Stimulated activated CD8-positive, alpha-beta memory T cell treated with anti-CD3 and anti-CD28 coated beads, Interleukin-4, amount 100 ng/mL, for 24 hours (primary cell): ENCODE measurements around the gene SCN10A.

Experiments used
- DNase-seq: peaks from one replicate; pipeline ENCODE4 v3.0.0-alpha.2; 2020; ENCODE audit warnings: low read depth

The SCN10A gene

GRCh38 chr3:38773528-38773927 is 42.5 kb downstream of the SCN10A start:
- no peak for DNase-seq

GRCh38 chr3:38763569-38763968 is 52.4 kb downstream of the SCN10A start:
- no peak for DNase-seq

DNA sequence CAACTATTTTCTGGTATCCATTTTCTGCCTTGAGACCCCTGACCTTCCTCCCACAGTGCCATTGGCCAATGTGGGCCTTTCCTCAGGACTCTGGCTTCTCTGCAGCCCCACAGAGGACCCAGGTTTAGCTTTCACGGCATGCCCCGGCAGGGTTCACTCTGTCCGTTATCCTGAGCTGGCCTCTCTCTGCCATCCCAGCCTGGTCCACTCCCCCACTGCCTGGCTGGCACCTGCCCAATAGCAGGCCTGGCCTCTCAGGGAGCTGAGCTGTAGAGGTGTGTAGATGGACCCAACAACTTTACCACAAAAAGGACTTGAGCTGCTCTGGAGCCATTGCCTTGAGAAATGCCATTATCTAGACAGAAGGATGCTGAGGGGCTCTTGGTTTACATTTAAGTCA is 57.5 kb downstream of the SCN10A start:
- no peak for DNase-seq

DNA sequence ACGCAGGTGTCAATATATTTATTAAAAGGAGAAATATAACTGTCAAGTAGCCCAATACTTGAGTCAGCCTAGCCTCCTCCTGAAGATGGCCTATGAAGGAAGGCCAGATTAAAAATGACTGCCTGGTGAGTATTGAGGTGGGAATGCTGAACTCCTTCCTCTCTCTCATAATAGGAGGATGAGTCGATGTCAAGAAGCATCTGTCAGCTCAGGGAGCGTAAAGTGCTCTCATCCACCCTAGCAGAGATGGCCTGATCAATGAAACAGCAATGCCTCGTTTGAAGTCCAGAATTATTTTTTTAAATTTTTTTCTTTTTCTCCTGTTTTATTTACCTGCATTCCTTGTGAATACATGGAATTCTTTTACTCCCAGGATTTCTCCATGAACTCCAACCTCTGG is 58.3 kb downstream of the SCN10A start:
- no peak for DNase-seq

- no peak for DNase-seq
Measured at GRCh38 chr3:38756892-38757291, 59.1 kb downstream of the SCN10A start.

DNA sequence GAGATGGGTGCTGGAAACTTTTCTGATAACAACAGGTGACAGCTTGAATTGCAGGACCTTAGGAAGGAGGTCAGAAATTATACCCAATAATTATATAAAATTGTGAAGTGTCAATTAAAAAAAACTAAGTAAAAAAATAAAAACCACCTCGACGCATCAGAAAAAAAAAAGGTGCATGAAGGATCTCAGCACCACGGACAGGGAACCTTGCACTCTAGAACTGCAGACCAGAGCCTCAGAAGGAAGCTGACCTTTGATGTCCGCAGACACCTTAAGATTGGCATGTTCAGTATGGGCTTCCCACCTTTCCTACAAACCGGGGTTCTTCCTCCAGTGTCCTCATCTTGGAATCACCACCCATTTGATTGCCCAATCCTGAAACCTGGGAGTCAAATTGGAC is 60.9 kb downstream of the SCN10A start:
- no peak for DNase-seq

DNA sequence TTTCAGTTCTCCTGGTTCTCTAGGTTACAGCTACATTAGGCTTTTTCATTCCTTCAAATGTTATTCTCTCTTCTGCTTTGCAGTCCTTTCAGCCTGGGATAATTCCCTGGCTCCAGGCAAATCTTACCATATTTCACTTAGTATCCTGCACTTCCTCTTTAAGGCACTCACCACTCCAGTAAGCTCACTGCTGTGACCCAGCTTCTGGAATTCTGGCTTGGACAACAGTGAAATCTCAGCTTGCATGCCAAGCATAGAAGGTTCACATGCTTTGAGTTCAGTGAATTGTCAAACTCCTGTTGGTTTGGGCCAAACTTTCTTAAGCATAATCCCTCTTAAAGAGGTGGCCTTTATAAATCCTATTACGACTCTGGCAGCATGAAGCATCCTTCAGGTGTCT is 69.4 kb downstream of the SCN10A start:
- DNase-seq = no peak

DNA sequence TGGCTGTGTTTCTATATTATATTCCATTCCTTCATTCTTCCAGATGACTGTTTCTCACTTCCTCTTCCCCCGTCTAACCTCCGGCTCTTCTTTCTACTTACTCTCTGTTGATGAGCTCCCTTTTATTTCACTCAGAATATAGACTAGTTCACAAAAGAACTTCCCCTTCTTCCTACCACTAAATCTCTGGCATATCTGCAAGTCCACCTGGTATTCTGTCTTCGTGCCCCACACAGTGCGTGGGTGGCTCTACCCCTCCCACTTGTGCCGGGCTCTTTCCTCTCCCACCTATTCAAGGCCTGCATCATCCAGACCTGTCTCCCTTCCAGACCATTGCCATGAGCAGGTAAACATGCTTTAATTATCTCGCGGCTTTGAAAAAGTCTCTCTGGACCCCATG is 73.0 kb downstream of the SCN10A start:
- no peak for DNase-seq

DNA sequence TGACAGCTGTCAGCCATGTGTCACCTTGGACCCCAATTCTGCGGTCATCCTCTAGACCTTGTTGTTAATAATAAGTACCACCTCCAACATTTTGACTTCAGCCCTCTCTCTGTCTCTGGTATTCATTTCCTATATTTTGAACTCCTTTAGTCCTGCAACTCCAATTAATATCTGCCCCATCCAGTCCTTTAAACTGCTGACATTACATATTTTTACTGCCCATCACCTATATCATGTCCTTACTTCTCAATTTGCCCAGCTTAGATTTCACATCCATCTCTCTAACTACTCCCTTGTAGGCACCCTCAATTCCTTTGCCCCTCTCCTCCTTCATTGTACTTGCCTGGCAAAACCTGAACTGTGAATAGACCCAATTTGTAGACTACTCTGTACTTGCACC is 73.5 kb downstream of the SCN10A start:
- no peak for DNase-seq

DNA sequence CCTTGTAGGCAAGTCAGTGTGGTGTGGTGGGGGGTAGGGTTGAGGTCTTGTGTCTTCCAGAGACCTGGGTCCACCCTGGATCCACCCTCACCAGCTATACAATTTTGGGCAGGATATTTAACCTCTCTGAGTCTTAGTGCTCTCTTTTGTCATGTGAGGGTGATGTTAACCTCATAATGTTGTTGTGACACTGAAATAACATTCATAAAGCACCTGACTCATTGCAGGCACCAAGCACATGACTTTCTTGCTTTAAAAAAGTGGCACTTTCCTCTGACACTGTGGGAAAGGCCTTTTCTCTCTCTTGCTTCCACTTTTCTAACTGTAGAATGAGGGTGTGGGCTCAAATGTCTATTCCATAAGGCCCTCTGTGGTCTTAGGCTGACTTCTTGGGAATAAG is 75.5 kb downstream of the SCN10A start:
- DNase-seq = no peak

- no peak for DNase-seq
Measured at GRCh38 chr3:38739931-38740330, 76.1 kb downstream of the SCN10A start.

- no peak for DNase-seq
Measured at GRCh38 chr3:38739396-38739689, 76.7 kb downstream of the SCN10A start.

GRCh38 chr3:38738630-38739395 is 77.2 kb downstream of the SCN10A start:
- DNase-seq = no peak

DNA sequence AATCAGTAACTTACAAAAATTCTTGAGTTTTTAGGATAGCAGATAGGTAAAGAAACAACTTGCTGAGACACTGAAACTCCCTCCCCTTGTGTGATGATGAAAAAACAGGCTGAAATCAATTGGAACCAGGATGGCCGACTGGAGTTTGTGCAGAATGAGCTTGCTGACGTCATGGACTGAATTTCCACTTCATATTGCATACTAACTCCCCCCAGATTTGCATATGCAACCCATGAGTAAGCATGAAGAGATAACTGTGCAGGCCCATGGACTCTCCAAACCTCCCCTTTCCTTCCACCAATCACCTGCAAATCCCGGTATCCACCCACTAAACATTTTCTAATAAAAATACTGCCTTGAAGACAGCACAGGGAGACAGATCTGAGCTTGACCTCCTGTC is 84.5 kb downstream of the SCN10A start:
- no peak for DNase-seq

DNA sequence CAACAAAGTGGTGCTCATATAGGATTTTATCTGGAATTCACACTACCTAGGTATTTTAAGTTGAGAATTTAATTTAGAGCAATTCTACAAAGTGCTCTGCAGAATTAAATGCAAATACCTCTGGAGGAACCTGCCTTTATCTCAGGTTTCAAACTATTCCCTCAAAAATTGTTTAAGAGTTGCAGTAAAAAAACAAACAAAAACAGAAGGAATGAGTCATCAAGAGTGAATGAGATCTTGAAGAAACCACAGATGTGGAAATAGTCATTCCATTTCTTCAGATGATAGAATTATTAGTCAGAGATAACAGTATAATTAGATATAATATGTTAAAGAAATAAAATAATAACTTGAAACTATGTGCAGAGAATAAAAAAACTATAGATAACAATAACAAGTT is 85.7 kb downstream of the SCN10A start:
- DNase-seq = no peak

- DNase-seq = no peak
Measured at GRCh38 chr3:38728008-38728407, 88.0 kb downstream of the SCN10A start.

DNA sequence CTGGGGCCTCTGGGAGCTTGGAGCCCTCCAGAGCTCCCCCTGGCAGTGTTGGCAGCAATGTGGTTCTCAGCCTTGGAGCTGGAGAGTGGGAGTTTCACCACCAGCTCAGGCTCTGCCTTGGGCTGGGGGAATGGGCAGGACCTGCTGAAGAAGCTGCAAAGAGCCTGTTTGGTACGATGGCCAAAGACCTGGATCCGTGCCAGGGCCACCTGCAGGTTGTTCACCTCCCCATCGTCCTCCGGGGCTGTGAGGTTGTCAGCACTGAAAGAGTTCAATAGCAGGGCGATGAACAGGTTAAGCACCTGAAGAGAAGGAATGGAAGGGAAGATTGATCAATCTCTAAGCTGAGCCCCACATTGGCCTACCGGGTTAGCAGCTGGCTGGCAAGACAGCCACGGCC is 89.3 kb downstream of the SCN10A start:
- DNase-seq = no peak

DNA sequence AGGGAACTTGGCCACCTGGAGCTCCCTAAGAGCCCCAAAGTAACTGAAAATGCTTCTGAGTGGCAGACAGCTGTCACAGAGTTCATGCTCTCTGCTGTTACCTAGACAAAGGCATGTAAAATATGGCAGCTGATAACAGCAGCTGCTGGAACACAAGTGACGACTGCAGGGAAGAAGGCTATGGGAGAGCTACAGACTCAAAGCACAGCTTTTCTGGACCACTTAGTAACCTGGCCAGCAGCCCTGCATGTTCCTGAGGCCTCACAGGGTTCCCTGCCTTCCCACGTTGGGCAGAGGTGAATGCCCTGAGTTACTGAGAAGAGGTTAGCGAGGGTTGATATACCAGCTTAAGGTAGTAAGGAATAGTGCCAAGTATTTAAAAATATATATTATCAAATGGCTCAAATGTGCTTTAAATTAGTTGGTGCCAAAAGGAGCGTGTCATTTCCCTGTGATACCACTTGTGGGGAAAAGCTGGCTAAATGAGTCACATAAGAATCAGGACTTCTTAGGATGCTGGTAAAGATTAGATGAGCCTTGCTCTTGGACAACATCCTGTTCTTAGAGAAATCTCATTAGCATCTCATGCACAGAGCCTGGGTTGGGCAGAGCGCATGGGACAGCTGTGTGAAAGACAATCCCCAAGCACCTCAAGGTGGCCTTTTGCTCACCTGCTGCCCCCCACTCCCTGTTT is 90.1 kb downstream of the SCN10A start:
- DNase-seq = no peak

DNA sequence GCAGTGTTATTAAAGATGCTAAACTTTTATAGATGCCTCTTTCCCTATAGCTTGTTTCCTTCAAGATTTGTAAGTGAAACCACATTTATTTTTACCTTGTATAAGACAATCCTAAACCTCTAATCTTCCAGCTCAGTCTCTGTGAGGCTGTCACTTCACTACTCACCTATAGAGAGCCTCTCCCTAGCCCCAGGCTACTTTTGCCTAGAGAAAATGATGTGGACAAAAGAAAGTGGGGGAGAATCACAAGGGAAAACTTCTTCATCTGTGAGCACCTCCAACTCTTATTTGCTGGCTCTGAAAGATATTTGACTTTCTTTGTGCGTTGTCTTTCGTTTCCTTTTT is 91.7 kb downstream of the SCN10A start:
- no peak for DNase-seq

DNA sequence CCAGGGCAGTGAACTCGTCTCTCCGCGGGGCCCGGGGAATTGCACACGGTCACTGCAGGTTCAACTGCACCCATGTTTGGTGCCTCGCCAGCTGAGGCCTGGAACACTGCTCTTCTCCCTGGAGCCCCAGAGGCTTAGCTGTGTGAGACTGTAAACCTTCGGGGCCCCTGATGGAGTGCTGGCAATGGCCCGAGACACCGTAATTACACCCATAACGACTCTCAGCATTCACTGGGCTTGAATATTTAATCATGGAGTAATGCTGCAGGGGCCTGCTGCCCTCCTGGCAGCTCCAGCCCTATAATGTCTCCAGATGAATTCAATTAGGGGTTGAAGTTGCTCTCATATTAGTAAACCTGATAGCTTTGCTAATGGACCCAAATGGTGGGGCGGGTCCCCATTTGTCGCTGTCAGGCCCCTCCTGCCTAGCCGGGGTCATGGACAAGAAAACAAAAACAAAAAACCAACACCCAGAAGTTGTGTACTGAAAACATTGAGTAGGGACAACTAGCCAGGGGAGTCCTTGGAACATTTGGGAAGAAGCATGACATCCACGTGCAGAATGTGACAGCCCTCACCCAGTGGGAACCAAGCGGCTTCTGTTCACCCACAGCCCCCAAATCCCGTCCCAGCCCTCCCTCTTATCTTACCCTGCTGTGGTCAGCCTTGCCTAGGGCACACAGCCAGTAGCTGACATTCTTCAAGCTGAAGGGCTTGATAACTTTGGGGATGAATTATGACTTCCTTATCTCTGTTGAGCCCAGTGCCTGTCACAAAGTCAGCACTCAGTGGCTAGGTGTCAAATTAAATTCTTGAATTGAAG is 92.2 kb downstream of the SCN10A start:
- no peak for DNase-seq

- DNase-seq = no peak
Measured at GRCh38 chr3:38722781-38723568, 93.0 kb downstream of the SCN10A start.

- DNase-seq = no peak
Measured at GRCh38 chr3:38721207-38721772, 94.7 kb downstream of the SCN10A start.
